Adrenal gland (tissue), 12 donors: Measurements from ENCODE around the gene RARB. TPM values are rescaled to one million over a fixed set of nuclear protein-coding genes. Genes with fewer than 3 reads are reported as not detected.

Source experiments
- DNase-seq, 7 donors: peaks; one replicate each; pipeline ENCODE4 v3.0.0-alpha.2; 2019 to 2020
- H3K27ac ChIP-seq, 5 donors: fragments of 200-600 bp; sonication (generic) in 4 of 5; 1 replicate in 3 of 5; 2 replicates in 2 of 5; pipeline versions ENCODE4 v1.5.1 to v1.8.0; 2016 to 2020; ENCODE audit warnings: mild to moderate bottlenecking in 1 of 5
- H3K27me3 ChIP-seq: fragments of 200-600 bp; 2 replicates; pipeline ENCODE4 v1.8.0; 2021
- H3K36me3 ChIP-seq, 2 donors: fragments of 200-600 bp; replicated peaks in 1 of 2; 1 replicate in 1 of 2; 2 replicates in 1 of 2; pipeline versions ENCODE4 v1.5.1 to v1.8.0; 2018 to 2022
- H3K4me1 ChIP-seq, 2 donors: fragments of 200-600 bp; replicated peaks in 1 of 2; 1 replicate in 1 of 2; 2 replicates in 1 of 2; pipeline versions ENCODE4 v1.5.1 to v1.8.0; 2018 to 2021
- H3K4me3 ChIP-seq, 4 donors: fragments of 200-600 bp; sonication (generic) in 3 of 4; one replicate each; pipeline ENCODE4 v1.5.1; 2016 to 2018
- H3K9me3 ChIP-seq, 3 donors: fragments of 200-600 bp; sonication (generic) in 1 of 3; replicated peaks in 1 of 3; 1 replicate in 2 of 3; 2 replicates in 1 of 3; pipeline versions ENCODE4 v1.5.1 to v1.8.0; 2016 to 2021
- POLR2A ChIP-seq, 2 donors: fragments of 450-650 bp; IDR thresholded peaks; one replicate each; pipeline ENCODE4 v1.6.1; 2017; ENCODE audit warnings: antibody characterized with exemption in 2 of 2, mild to moderate bottlenecking in 2 of 2, moderate library complexity in 1 of 2
- WGBS, 4 donors: extraction: QIAGEN DNeasy Blood & Tissue Kit in 2 of 4; methylation state at CpG; one replicate each; pipeline versions ENCODE4 v1.1.5 to v1.1.7; 2013 to 2017; 5-methylcytosine and 5-hydroxymethylcytosine counted together
- intact Hi-C, 2 donors: fragments of 100-400 bp; cut with DNase I; formaldehyde crosslinking; loops; one replicate each; pipeline versions ENCODE4 v1.14.1 to v1.15.0; 2022 to 2023
- polyA plus RNA-seq, 3 donors: library from polyadenylated mRNA; stranded (reverse); fragments of 200-250 nt in 2 of 3; fragments of 350-450 nt in 1 of 3; fragmentation: Illumina TruSeq in 1 of 3; extraction: RNeasy Lipid Tissue Mini Kit (QIAGEN cat#74804) in 1 of 3; gene quantifications; one replicate each; pipeline ENCODE4 v1.2.3, GENCODE V29; 2013 to 2014
- total RNA-seq, 9 donors: library from RNA; depleted of rRNA in 4 of 9; stranded (reverse); fragments of >200 nt in 4 of 9; fragments of 120-200 nt in 1 of 9; fragmentation: NEBNext Ultra II Directional in 1 of 9; extraction: Animal tissue kit (Norgen Biotek cat#: 25700) in 1 of 9; gene quantifications; one replicate each; pipeline versions ENCODE4 v1.1.0 to v1.2.4, GENCODE V29; 2013 to 2023
- TF ChIP-seq, protein P1 (sequence below), 6 experiments: fragments of 450-650 bp in 4 of 6; fragments of 200-600 bp in 2 of 6; sonication (generic) in 1 of 6; IDR thresholded peaks; 1 replicate in 5 of 6; 2 replicates in 1 of 6; pipeline versions ENCODE4 v1.5.1 to v1.8.0; 2016 to 2021; ENCODE audit warnings: antibody characterized with exemption in 6 of 6, mild to moderate bottlenecking in 2 of 6, moderate library complexity in 1 of 6
- donor health status: healthy with polysubstance abuse.
- donor health status: Bipolar disorder and iron deficiency.
- donor health status: DM: yes; HTN: yes; CAD: no.
- donor health status: DM: no; HTN: no; CAD: no.
- donor health status: DM: no; HTN: no; CAD: no.
- donor health status: DM: yes; HTN: yes; CAD: no.

Gene RARB
- total and polyA plus RNA-seq, 12 donors, result 1.7 to 23.3 (median 9.7) TPM

DNA sequence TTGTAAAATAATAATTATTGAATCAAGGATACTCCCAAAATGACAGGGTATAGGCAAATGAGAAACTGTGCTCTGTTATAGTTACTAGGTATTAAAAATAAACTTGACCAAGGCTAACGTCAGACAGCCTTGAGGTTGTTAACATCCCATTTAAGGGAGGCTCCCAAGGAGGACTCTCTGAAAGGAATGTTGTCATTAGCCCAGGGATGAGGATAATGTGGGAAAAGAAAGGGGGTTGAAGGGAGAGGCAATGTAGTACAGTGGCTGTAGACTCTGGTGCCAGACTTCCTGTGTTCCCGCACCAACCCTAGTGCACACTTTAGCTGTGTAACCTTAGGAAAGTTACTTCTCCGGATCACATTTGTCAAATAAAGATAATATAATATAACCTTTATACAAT is 47.0 kb upstream of the RARB start:
- Histone ChIP-seq H3K9me3 (no peaks in the 10 kb centered on the region), H3K27me3 (no peaks in the 10 kb centered on the region), H3K36me3 (no peaks in the 10 kb centered on the region), H3K27ac (peak overlapping the region in 2 of 5 donors; percentile 17 to 63), H3K4me1 (peaks cover 0 to 6% of the 10 kb centered on the region in 2 donors), H3K4me3 (no peak overlapping the region)
- TF ChIP-seq, protein P1, sequence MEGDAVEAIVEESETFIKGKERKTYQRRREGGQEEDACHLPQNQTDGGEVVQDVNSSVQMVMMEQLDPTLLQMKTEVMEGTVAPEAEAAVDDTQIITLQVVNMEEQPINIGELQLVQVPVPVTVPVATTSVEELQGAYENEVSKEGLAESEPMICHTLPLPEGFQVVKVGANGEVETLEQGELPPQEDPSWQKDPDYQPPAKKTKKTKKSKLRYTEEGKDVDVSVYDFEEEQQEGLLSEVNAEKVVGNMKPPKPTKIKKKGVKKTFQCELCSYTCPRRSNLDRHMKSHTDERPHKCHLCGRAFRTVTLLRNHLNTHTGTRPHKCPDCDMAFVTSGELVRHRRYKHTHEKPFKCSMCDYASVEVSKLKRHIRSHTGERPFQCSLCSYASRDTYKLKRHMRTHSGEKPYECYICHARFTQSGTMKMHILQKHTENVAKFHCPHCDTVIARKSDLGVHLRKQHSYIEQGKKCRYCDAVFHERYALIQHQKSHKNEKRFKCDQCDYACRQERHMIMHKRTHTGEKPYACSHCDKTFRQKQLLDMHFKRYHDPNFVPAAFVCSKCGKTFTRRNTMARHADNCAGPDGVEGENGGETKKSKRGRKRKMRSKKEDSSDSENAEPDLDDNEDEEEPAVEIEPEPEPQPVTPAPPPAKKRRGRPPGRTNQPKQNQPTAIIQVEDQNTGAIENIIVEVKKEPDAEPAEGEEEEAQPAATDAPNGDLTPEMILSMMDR (IDR thresholded peaks at IDR 0.05), result no peak
- no peak for TF ChIP-seq POLR2A (IDR thresholded peaks at IDR 0.05)
- WGBS, 4 donors, result 42 to 55% (median 53%) methylated on average over 3 of the region's 3 CpGs
- intact Hi-C loops, result no loop called here
- DNase-seq, result no peak

DNA sequence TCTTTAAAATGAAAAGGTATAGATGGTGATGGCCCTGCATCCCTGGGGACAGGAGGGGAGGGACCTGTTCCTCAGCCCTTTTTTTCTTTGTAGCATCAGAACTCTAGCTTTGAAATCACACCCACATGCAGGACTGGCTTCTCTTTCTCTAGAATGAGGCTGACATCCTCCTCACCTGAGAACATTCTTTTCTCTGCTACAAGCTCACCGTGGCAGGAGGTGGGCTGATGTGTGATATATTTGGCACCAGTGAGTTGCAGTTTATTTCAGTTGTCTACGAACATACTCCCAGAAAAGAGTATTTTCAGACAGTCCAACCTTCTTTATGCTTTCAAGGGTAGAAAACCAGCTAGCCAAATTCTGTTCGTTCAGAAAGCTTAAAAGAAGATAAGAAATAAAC is 43.6 kb upstream of the RARB start:
- intact Hi-C loops, result no loop called here
- DNase-seq, result no peak
- no peak overlapping the region for H3K27ac ChIP-seq
- H3K4me1 ChIP-seq, result peaks cover 0 to 6% of the 10 kb centered on the region in 2 donors
- no peak overlapping the region for H3K4me3 ChIP-seq
- H3K36me3 ChIP-seq, result no peaks in the 10 kb centered on the region
- no peak for TF ChIP-seq POLR2A (IDR thresholded peaks at IDR 0.05)
- TF ChIP-seq, protein P1 (IDR thresholded peaks at IDR 0.05), result no peak
- WGBS, 4 donors, result 56 to 71% (median 61%) methylated on average over 3 of the region's 3 CpGs
- no peaks in the 10 kb centered on the region for H3K9me3 ChIP-seq
- H3K27me3 ChIP-seq, result no peaks in the 10 kb centered on the region

DNA sequence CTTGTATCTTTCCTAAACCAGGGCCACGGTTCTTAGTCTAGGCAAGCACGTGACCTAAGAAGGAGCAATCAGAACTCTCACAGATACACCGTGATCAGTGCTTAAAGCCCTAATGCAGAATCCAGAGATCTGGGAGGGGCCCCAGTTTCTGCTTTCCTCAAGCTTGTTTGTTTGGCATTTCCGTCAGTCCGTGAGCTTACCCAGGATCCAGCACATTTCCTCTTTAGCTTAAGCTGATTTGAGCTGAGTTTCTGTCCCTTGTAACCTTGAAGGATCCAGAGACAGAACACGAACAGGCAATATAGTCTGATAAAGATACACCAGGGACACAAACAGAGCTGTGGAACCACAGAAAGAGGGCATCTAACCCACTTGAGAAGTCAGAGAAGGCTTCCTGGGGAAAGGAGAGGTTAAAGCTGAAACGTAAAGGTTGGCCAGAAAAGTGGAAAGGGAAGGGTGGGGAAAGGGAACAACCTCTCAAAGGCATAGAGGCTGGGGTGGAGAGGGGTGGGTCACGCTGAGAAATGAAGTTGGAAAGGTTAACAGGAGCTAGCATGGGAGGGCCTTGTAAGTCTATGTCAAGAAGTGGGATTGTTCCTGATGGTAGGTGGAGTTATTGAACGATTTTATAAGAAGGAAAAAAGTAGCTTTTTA is 42.1 kb upstream of the RARB start:
- Histone ChIP-seq H3K27me3 (no peaks in the 10 kb centered on the region), H3K36me3 (no peaks in the 10 kb centered on the region), H3K4me3 (no peak overlapping the region), H3K27ac (peak overlapping the region in 1 of 5 donors; percentile 39), H3K4me1 (peaks cover 0 to 1% of the 10 kb centered on the region in 2 donors), H3K9me3 (no peaks in the 10 kb centered on the region)
- no peak for TF ChIP-seq POLR2A (IDR thresholded peaks at IDR 0.05)
- TF ChIP-seq, protein P1 (IDR thresholded peaks at IDR 0.05), result no peak
- peak in 2 of 7 donors; percentile 8 to 52 for DNase-seq
- intact Hi-C loops, result no loop called here
- 35 to 46% (median 37%) methylated on average over 8 to 9 of the region's 9 CpGs for WGBS, 4 donors

DNA sequence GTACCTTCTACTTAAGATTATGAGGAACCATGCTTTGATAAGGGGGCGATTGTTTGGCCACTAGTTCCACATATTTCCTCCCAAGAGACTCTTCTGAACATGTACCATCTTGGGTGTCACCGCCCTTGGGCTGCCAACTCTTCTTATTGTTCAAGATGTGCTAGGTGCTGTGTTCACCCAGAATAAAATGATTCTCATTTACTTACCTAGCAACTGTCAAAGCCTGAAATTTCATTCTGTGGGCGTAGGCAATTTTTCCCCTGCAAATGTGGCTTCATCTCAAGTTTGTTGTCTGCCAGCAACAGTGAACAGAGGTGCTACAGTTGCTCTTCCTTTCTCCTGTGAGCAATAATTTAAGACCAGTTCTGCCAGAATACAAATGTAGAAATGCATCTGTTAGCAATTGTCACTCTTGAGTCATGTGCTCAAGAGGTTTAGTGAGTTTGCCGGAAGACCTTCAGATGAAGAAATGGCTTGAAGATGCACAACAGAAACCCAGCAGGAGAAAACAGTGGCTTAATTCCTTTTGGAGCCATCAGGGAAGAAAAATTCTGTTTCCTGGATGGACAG is 41.3 kb upstream of the RARB start:
- H3K27me3 ChIP-seq, result no peaks in the 10 kb centered on the region
- DNase-seq, result no peak
- no peak for TF ChIP-seq POLR2A (IDR thresholded peaks at IDR 0.05)
- TF ChIP-seq, protein P1 (IDR thresholded peaks at IDR 0.05), result no peak
- intact Hi-C loops, result no loop called here
- H3K4me3 ChIP-seq, result no peak overlapping the region
- H3K4me1 ChIP-seq, result no peaks in the 10 kb centered on the region
- H3K27ac ChIP-seq, result no peak overlapping the region
- WGBS, 4 donors, result 87 to 98% (median 92%) methylated on average over 4 of the region's 4 CpGs
- H3K9me3 ChIP-seq, result no peaks in the 10 kb centered on the region
- no peaks in the 10 kb centered on the region for H3K36me3 ChIP-seq
